Trophoblast cell (in vitro differentiated cells and primary cell): ENCODE measurements around the gene GABRR2.
A peak's percentile ranks its signal among the peaks of the same experiment; 100 is the strongest.

Experiments
- DNase-seq, 2 donors: peaks; one replicate each; pipeline ENCODE4 v3.0.0-alpha.2; 2016
- H2AFZ ChIP-seq: 2 replicates; pipeline ENCODE4 v1.6.1; 2013; ENCODE audit warnings: low read length, moderate library complexity, mild to moderate bottlenecking; ENCODE audit not compliant: insufficient read depth, poor library complexity
- H2AK5ac ChIP-seq: 2 replicates; pipeline ENCODE4 v1.6.1; 2013; ENCODE audit warnings: mild to moderate bottlenecking, low read length
- H2BK120ac ChIP-seq: 2 replicates; pipeline ENCODE4 v1.6.1; 2013; ENCODE audit warnings: low read length, mild to moderate bottlenecking, moderate library complexity; ENCODE audit not compliant: insufficient read depth, poor library complexity
- H2BK12ac ChIP-seq: 2 replicates; pipeline ENCODE4 v1.6.1; 2013; ENCODE audit warnings: mild to moderate bottlenecking, low read length, moderate library complexity
- H2BK5ac ChIP-seq: 2 replicates; pipeline ENCODE4 v1.6.1; 2013; ENCODE audit warnings: low read length, low read depth, moderate library complexity, mild to moderate bottlenecking; ENCODE audit not compliant: poor library complexity
- H3K14ac ChIP-seq: 2 replicates; pipeline ENCODE4 v1.6.1; 2013; ENCODE audit warnings: mild to moderate bottlenecking, low read length
- H3K18ac ChIP-seq: 2 replicates; pipeline ENCODE4 v1.6.1; 2013; ENCODE audit warnings: mild to moderate bottlenecking, low read length
- H3K23ac ChIP-seq: 2 replicates; pipeline ENCODE4 v1.6.1; 2013; ENCODE audit warnings: low read length
- H3K27ac ChIP-seq: 2 replicates; pipeline ENCODE4 v1.5.1; 2013; ENCODE audit warnings: low read depth, mild to moderate bottlenecking, inconsistent platforms, low read length, moderate library complexity
- H3K27me3 ChIP-seq: 2 replicates; pipeline ENCODE4 v1.6.1; 2013; ENCODE audit warnings: inconsistent platforms, mild to moderate bottlenecking, low read length, moderate library complexity; ENCODE audit not compliant: insufficient read depth
- H3K36me3 ChIP-seq, 2 experiments: 1 replicate in 1 of 2; 2 replicates in 1 of 2; pipeline ENCODE4 v1.6.1; 2013; ENCODE audit warnings: low read length in 2 of 2, mild to moderate bottlenecking in 2 of 2, moderate library complexity in 1 of 2; ENCODE audit not compliant: insufficient read depth in 2 of 2, control insufficient read depth in 1 of 2
- H3K4ac ChIP-seq: 2 replicates; pipeline ENCODE4 v1.6.1; 2013; ENCODE audit warnings: low read depth, mild to moderate bottlenecking, low read length, moderate library complexity
- H3K4me1 ChIP-seq, 2 experiments: 1 replicate in 1 of 2; 2 replicates in 1 of 2; pipeline ENCODE4 v1.6.1; 2013; ENCODE audit warnings: low read length in 2 of 2, mild to moderate bottlenecking in 2 of 2, moderate library complexity in 1 of 2; ENCODE audit not compliant: insufficient read depth in 2 of 2, control insufficient read depth in 1 of 2
- H3K4me2 ChIP-seq: 2 replicates; pipeline ENCODE4 v1.6.1; 2013; ENCODE audit warnings: inconsistent platforms, mild to moderate bottlenecking, low read length, moderate library complexity
- H3K4me3 ChIP-seq: 2 replicates; pipeline ENCODE4 v1.5.1; 2013; ENCODE audit warnings: mild to moderate bottlenecking, low read depth, low read length, inconsistent platforms
- H3K79me1 ChIP-seq: one replicate; pipeline ENCODE4 v1.6.1; 2013; ENCODE audit warnings: low read length
- H3K79me2 ChIP-seq: 2 replicates; pipeline ENCODE4 v1.6.1; 2013; ENCODE audit warnings: low read length, mild to moderate bottlenecking; ENCODE audit not compliant: control insufficient read depth, insufficient read depth, poor library complexity
- H3K9ac ChIP-seq: 2 replicates; pipeline ENCODE4 v1.6.1; 2013; ENCODE audit warnings: mild to moderate bottlenecking, low read length
- H3K9me3 ChIP-seq: 2 replicates; pipeline ENCODE4 v1.6.1; 2013; ENCODE audit warnings: low read depth, mild to moderate bottlenecking, control low read depth, inconsistent platforms, low read length; ENCODE audit not compliant: insufficient read depth
- H4K12ac ChIP-seq: 2 replicates; pipeline ENCODE4 v1.6.1; 2013; ENCODE audit warnings: low read depth, mild to moderate bottlenecking, low read length, moderate library complexity
- H4K8ac ChIP-seq: 2 replicates; pipeline ENCODE4 v1.6.1; 2013; ENCODE audit warnings: low read depth, mild to moderate bottlenecking, low read length, moderate library complexity
- H4K91ac ChIP-seq: one replicate; pipeline ENCODE4 v1.6.1; 2013; ENCODE audit warnings: low read depth, mild to moderate bottlenecking, low read length, moderate library complexity
- WGBS: extraction: QIAGEN DNeasy Blood & Tissue Kit; methylation state at CpG from one replicate; pipeline ENCODE4 v1.1.7; 2013; ENCODE audit warnings: missing lambda C conversion rate; ENCODE audit not compliant: insufficient read length, insufficient coverage; ENCODE audit errors: extremely low coverage; 5-methylcytosine and 5-hydroxymethylcytosine counted together

Gene GABRR2

DNA sequence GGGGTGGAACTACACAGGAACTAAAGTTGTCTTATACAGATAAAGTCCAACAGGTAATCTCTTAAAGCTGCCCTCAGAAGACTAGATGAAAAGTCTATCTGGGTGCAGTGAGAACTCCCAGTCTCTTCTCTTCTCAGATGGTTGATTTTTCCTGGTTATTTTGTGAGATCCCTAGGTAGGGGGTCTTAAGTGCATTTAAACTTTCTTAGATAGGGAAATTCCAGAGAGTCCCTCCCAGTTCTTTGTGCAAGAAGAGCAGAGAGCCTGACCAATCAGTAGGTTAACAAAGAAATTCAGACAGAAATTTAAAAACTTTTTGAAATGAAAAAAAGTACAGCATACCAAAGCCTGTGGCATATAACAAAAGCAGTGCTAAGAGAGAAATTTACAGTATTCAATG, 2.0 kb upstream of the GABRR2 start:
- Histone ChIP-seq H3K9ac (no peak overlapping the region), H3K18ac (no peak overlapping the region), H2AFZ (no peak overlapping the region), H2BK12ac (no peak overlapping the region), H3K23ac (no peak overlapping the region), H3K27ac (no peak overlapping the region), H3K36me3 (peaks cover 2 to 8% of the 10 kb centered on the region in 2 experiments), H3K4ac (no peak overlapping the region), H4K8ac (no peak overlapping the region), H3K79me1 (no peaks in the 10 kb centered on the region), H4K91ac (no peak overlapping the region), H2BK120ac (no peak overlapping the region), H2AK5ac (no peak overlapping the region), H3K4me3 (no peak overlapping the region), H4K12ac (no peak overlapping the region), H3K27me3 (no peaks in the 10 kb centered on the region), H3K14ac (no peak overlapping the region), H3K4me1 (peaks cover 9 to 10% of the 10 kb centered on the region in 2 experiments), H3K4me2 (no peak overlapping the region), H3K79me2 (no peaks in the 10 kb centered on the region), H2BK5ac (no peak overlapping the region), H3K9me3 (no peaks in the 10 kb centered on the region)
- DNase-seq, result no peak

DNA sequence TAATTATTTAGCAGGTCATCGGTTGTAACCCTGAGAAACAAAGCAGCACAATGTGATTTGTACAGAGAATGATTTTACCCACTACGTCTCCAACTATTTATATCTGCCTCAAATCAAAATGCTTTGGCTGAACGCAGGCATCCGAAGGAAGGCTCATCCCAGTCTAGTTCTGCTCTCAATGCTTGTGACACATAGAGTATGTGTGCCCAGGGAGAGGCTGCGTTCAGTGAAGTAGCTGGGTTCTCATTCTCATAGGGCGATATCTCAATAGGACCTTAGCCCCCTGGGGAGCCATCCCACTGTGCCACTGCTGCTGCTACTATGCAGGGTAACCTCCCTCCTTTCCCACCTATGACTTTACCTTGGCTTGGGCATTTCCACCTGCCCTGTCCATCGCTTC, 407 bp downstream of the GABRR2 start:
- Histone ChIP-seq H3K9me3 (no peaks in the 10 kb centered on the region), H3K4me3 (no peak overlapping the region), H2AK5ac (no peak overlapping the region), H2AFZ (no peak overlapping the region), H3K27me3 (no peaks in the 10 kb centered on the region), H3K27ac (no peak overlapping the region), H4K91ac (no peak overlapping the region), H3K18ac (no peak overlapping the region), H2BK5ac (no peak overlapping the region), H3K4me1 (peaks cover 20% of the 10 kb centered on the region in 2 experiments), H3K4me2 (no peak overlapping the region), H2BK120ac (no peak overlapping the region), H3K36me3 (peaks cover 0 to 7% of the 10 kb centered on the region in 2 experiments), H2BK12ac (no peak overlapping the region), H3K4ac (no peak overlapping the region), H4K12ac (no peak overlapping the region), H3K79me1 (peaks cover 3% of the 10 kb centered on the region), H4K8ac (no peak overlapping the region), H3K79me2 (no peaks in the 10 kb centered on the region), H3K14ac (no peak overlapping the region), H3K23ac (no peak overlapping the region), H3K9ac (no peak overlapping the region)
- DNase-seq, result no peak
- WGBS, result no CpG with 5 or more reads among the region's 7 CpGs

GRCh38 chr6:89313006-89313405, 2.1 kb downstream of the GABRR2 start:
- Histone ChIP-seq H3K36me3 (peaks cover 0 to 7% of the 10 kb centered on the region in 2 experiments), H4K91ac (no peak overlapping the region), H3K27ac (no peak overlapping the region), H4K8ac (peak overlapping the region; percentile 2), H3K27me3 (no peaks in the 10 kb centered on the region), H2AFZ (no peak overlapping the region), H2BK5ac (no peak overlapping the region), H4K12ac (no peak overlapping the region), H3K23ac (no peak overlapping the region), H3K79me1 (peaks cover 3% of the 10 kb centered on the region), H3K4me1 (peaks cover 20% of the 10 kb centered on the region in 2 experiments), H3K79me2 (no peaks in the 10 kb centered on the region), H3K18ac (no peak overlapping the region), H3K9ac (no peak overlapping the region), H2AK5ac (no peak overlapping the region), H3K4me2 (no peak overlapping the region), H3K9me3 (no peaks in the 10 kb centered on the region), H2BK12ac (no peak overlapping the region), H3K4me3 (no peak overlapping the region), H2BK120ac (peak overlapping the region; percentile 2), H3K4ac (no peak overlapping the region), H3K14ac (no peak overlapping the region)
- WGBS, result no CpG with 5 or more reads among the region's 1 CpG
- DNase-seq, result no peak

- Histone ChIP-seq H2BK5ac (no peak overlapping the region), H2AK5ac (no peak overlapping the region), H3K27ac (peak overlapping the region; percentile 42), H3K4me2 (no peak overlapping the region), H3K9me3 (no peaks in the 10 kb centered on the region), H2AFZ (peak overlapping the region; percentile 18), H3K4me3 (no peak overlapping the region), H3K4me1 (peaks cover 20% of the 10 kb centered on the region in 2 experiments), H3K9ac (no peak overlapping the region), H3K36me3 (peaks cover 0 to 7% of the 10 kb centered on the region in 2 experiments), H3K4ac (peak overlapping the region; percentile 4), H4K91ac (peak overlapping the region; percentile 10), H3K79me2 (no peaks in the 10 kb centered on the region), H4K8ac (peak overlapping the region; percentile 19), H3K79me1 (peaks cover 3% of the 10 kb centered on the region), H3K14ac (peak overlapping the region; percentile 27), H2BK12ac (no peak overlapping the region), H2BK120ac (peak overlapping the region; percentile 15), H3K27me3 (no peaks in the 10 kb centered on the region), H3K18ac (peak overlapping the region; percentile 26), H3K23ac (no peak overlapping the region), H4K12ac (peak overlapping the region; percentile 4)
- peak in 1 of 2 donors; percentile 22 for DNase-seq
- no CpG with 5 or more reads among the region's 9 CpGs for WGBS
Observed at GRCh38 chr6:89311853-89312531, 3.1 kb downstream of the GABRR2 start.
